GM21723 (cell line): ENCODE results near the gene PAX5.
A peak's percentile ranks its signal among the peaks of the same experiment; 100 is the strongest.

Source experiments
- ATAC-seq: cut with Tn5 transposase; IDR thresholded peaks from one replicate; pipeline ENCODE4 v1.9.1; 2021; ENCODE audit warnings: mild to moderate bottlenecking, moderate library complexity; ENCODE audit not compliant: unreplicated experiment

PAX5 gene

DNA sequence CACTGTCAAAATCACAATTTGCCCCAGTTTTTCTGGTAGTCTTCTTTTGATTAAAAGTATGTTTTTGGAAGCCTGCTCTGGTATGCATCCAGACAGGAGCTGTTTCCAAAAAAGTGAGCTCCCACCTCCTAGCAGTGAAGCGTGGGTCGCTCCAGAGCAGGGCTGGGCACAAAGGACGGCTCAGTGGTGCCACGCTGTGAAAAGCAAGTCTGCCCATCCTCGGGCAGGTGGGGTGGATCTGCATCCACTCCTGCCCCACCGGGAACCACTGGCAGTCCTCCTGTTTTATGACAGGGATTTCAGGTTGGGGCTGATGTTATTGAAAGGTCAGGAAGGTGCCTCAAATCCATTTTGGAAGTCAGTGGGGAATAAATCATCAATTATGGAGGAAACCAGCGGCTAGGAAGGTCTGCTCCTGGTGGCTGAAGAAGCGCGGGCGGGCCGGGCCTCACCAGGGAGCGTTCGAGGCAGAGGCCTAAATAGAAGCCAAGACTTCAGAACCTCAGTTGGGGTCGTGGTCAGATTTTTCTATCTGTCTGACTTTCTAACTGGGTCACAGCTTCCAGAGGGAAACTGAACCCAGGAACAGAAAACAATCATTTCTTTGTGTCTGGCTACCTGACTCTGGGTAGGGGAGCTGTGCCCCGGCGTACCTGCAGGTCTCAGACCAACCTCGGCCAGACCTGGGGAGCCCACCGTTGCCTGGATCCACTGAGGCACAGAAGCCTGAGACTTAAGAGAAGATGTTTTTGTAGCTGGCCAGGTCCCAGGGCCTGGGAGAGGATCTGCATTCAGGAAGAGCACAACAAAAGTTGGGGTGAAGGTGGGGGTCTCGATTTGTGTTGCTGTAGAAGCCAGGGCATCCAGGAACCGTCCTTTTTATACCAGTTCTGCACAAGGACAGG, 168.1 kb downstream of the PAX5 start:
- no peak for ATAC-seq

- no peak for ATAC-seq
These were observed 169.3 kb downstream of the PAX5 start for GRCh38 chr9:36864491-36865410.

- no peak for ATAC-seq
These were observed 171.6 kb downstream of the PAX5 start for GRCh38 chr9:36862206-36863145.

DNA sequence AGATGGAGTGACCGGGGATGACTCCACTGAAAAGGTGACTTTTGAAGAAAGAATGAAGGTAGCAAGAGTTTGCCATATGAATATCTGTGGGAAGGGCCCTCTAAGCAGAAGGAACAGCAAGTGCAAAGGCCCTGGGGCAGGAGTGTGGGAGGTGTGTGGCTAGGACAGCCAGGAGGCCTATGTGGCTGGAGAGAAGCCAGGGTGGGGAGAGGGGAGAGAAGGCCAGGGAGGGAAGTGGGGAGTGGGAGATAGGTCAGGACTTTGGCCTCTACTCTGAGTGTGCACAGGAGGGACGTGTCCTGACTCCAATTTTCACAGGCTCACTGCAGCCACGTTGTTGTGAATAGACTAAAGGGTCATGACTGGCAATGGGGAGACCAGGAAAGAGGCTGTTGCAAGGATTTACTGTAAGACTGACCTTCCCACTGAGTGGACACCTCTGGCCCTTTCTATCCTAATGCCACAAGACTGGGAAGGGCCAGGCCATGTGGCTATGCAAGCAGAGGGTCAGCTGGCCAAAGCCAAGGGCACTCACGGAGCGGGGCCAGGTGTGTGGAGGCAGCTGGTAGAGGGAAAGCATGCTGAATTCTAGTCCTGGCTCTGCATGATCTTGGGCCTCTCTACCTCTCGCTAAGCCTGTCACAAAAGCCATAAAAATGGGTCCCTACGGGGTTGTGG, 172.4 kb downstream of the PAX5 start:
- ATAC-seq: no peak

- no peak for ATAC-seq
These were observed 175.2 kb downstream of the PAX5 start for GRCh38 chr9:36858805-36859375.

DNA sequence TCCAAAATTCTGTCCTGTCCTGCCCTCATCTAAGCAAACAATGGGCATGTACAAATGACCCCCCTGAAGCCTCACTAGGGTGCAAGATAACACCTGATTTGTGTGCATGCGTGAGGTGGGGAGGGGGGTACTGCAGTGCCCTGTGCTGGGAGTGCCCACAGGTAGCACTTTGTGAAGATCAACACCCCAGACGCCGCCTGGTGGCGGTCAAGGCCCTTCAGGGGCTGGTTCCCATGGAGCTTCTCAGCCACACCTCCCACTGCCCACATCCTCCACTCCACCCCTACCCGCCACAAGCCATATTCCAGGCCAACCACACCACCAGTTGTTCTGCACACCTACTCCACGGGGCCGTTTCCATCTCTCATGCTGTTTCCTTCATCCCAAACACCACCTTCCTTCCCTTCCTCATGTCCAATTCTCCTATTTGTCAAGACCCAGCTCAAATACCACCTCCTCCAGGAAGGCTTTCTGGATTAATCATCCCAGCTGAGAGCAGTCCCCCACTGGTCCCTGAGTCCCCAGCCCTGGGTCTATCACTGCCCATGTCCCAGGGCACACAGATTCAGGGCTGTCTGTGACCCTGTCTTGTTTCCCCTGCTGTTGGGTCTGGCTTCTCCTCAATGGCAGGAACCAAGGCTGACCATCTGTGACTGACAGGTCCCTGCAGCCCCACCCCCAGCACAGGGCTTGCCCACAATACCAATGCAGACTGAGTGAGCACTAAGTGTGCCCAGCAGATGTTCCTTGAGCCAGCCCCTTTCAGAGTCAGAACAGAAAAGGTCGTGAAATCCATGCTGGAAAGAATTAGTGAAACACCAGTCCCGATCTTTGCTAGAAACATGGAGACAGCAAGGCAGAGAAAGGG, 178.4 kb downstream of the PAX5 start:
- peak; percentile 65 for ATAC-seq

DNA sequence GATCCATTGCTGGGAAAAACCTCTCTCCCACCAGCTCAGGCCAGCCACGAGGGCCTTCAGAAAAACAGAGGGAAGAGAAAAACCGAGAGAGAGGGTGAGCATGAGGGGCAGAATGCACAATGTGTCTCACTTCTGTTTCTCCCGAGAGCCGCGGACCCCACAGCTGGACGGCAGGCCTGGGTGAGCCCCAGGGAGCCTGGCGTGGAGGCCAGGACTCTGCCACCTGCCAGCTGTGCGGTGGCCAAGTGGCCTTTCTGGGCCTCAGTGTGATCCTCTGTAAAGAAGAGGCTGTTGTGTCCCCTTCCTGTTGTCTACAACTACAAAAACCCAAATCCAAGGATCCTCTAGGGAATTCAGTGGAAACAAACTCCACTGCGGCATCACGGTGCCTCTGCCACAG, 179.3 kb downstream of the PAX5 start:
- ATAC-seq: no peak

DNA sequence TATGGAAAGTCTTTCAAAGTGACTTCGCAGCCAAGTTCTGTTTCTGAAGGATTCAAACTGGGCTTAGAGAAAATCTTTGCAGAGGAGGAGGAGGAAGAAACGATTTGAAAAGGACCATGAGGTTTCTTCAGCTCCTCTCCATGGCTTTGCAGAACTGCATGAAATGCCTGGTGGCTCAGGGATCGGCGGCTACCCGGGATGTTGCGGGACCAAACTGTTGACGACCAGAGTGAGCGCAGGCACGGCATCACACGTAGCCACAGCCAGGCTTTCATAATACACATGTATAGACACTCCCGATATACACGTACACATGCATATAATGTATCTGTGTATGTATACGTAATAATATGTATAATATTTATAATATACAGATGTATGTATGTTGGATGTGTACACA, 180.0 kb downstream of the PAX5 start:
- no peak for ATAC-seq

DNA sequence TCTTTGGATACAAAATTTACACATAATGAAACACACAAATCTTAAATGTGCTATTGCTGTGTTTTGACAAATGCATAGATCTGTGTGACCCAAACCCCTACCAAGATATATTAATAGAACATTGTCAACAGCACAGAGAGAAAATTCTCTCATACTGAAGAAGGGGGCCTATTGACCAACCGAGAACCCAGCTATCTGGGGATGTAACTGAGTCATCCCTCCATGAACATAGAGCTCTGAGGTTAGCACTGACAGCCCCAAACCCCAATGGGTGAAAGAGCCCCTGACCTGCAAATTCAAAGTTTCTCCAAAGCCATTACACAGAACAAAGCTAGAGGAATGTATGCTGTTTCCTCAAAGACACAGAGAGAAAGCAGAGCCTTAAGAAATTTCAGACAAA, 180.8 kb downstream of the PAX5 start:
- ATAC-seq: no peak

- ATAC-seq: no peak
These were observed 184.1 kb downstream of the PAX5 start for GRCh38 chr9:36849943-36850342.

GRCh38 chr9:36848946-36849345, 185.1 kb downstream of the PAX5 start:
- ATAC-seq: no peak

GRCh38 chr9:36847781-36848673, 186.0 kb downstream of the PAX5 start:
- ATAC-seq: no peak

DNA sequence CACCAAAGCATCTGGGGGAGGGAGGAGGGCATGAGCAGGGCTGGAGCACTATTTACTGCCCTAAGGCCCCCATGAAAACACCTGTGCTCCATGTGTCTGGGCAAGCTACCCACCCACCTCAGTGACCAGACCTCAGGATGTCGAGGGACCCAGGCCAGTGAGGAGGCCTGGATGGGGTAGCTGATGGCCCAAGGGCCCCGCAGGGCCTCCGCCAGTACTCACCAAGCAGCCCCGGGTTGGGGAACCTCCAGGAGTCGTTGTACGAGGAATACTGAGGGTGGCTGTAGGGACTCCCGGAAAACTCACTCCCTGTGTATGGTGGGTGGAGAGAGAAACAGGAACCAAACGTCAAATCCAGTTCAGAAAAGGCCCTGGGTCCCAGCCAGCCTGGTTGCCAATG, 187.4 kb downstream of the PAX5 start:
- no peak for ATAC-seq

- no peak for ATAC-seq
These were observed 188.2 kb downstream of the PAX5 start for GRCh38 chr9:36845844-36846243.

- ATAC-seq: no peak
These were observed 189.1 kb downstream of the PAX5 start for GRCh38 chr9:36844961-36845360.

GRCh38 chr9:36843964-36844363, 190.1 kb downstream of the PAX5 start:
- no peak for ATAC-seq

DNA sequence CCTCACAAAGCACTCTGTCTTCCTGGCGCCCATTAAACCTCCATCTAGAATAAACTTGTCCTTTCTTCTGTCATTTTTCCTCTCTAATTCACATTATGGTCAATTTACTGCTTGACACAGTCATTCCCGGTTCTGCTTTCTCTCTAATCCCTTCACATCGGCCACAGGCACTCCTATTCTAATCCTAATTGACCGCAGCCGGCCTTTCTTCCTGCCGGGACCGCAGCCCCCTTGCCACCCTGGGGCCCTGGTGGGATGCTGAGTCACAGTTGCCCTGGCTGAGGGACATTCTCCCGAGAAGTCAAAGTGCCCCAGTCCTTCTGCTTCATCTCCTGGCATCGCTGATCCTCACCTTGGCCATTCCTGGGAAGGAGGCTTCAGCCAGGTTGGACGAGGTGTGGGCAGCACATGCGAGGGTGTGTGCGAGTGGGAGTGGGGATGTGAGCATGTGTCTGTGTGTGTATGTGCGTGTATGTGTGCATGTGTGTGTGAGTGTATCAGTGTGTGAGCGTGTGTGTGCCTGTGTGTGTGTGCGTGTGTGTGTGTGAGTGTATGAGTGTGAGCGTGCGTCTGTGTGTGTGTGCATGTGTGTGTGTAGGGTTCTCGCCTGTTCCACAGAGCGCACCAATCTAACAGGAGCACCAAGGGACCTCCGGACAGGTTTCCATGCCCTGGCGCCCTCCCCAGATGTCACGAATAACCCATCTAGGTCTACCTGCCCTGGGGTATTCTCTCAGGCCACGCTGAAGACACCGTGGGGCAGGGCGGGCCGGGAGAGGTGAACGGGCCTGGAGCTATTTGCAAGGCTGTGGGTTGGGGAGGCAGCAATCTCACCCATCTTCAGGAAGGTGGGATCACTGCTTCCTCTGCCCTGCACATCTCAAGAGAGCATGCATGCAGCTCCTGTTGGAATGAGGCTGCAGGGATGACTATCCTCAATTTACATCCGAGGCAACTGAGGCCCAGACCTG, 191.2 kb downstream of the PAX5 start:
- no peak for ATAC-seq
